ENCODE measurements around the gene ASZ1. TPM values are rescaled to one million over a fixed set of nuclear protein-coding genes. Genes with fewer than 3 reads are reported as not detected.

The ASZ1 gene
- polyA plus RNA-seq, 1 donor from 2014 or later: not detected

- H4K20me1 ChIP-seq (ENCODE audit: insufficient read depth): no peaks in the 10 kb centered on the region
- H3K4me2 ChIP-seq (ENCODE audit: low read length): no peak overlapping the region
- H3K9me3 ChIP-seq (ENCODE audit: low read length): no peaks in the 10 kb centered on the region
- no peak overlapping the region for H3K9ac ChIP-seq (ENCODE audit: low read length)
- H3K27ac ChIP-seq (ENCODE audit: low read length): no peak overlapping the region
- peak; percentile 73 for TF ChIP-seq SMC3 (conservative IDR thresholded peaks at IDR 0.05; ENCODE audit: poor library complexity)
- peak; percentile 74 for TF ChIP-seq CTCF (IDR thresholded peaks at IDR 0.05; ENCODE audit: poor library complexity, severe bottlenecking)
- peak; percentile 84 for TF ChIP-seq RAD21 (conservative IDR thresholded peaks at IDR 0.05)
- no peak for TF ChIP-seq EZH2 (IDR thresholded peaks at IDR 0.05; ENCODE audit: borderline replicate concordance, insufficient read depth, low read length, poor library complexity, severe bottlenecking)
- no peak for TF ChIP-seq TAF1 (IDR thresholded peaks at IDR 0.05; ENCODE audit: low read depth)
- H3F3A ChIP-seq (ENCODE audit: insufficient read depth, low read length, poor library complexity, severe bottlenecking): no peaks in the 10 kb centered on the region
- no peaks in the 10 kb centered on the region for H3K36me3 ChIP-seq (ENCODE audit: insufficient read depth, low read length)
- H3K9me2 ChIP-seq (ENCODE audit: insufficient read depth, low read length): no peaks in the 10 kb centered on the region
- no peak overlapping the region for H2AFZ ChIP-seq (ENCODE audit: low read depth, low read length)
- no peaks in the 10 kb centered on the region for H3K79me2 ChIP-seq (replicated peaks; ENCODE audit: insufficient read depth, low read length)
- H3K27me3 ChIP-seq (ENCODE audit: insufficient read depth, low read depth, low read length): no peaks in the 10 kb centered on the region
- H3K4me3 ChIP-seq (ENCODE audit: low read length): no peak overlapping the region
These were observed 27.4 kb downstream of the ASZ1 start for GRCh38 chr7:117399820-117400422.

DNA sequence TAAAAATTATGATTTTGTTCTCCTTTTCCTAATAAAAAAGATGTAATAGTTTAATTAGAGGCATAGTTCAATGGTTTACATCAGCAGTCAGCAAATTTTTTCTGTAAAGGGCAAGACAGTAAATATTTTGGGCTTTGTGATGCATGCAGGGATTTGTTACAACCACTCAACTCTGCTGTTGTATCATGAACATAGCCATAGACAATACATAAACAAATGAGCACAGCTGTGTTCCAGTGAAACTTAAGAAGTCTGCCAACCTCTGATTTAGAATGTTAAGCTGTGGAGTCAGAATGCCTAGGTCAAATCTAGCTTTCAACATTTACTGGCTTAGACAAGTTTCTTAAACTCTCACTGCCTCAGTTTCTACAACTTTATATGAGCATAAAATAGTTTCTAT lies 31.6 kb downstream of the ASZ1 start:
- Histone ChIP-seq H3K9ac (ENCODE audit: low read length) (no peak overlapping the region), H3K4me2 (ENCODE audit: low read length) (no peak overlapping the region), H3K79me2 (replicated peaks; ENCODE audit: insufficient read depth, low read length) (no peaks in the 10 kb centered on the region), H4K20me1 (ENCODE audit: insufficient read depth) (no peaks in the 10 kb centered on the region), H3F3A (ENCODE audit: insufficient read depth, low read length, poor library complexity, severe bottlenecking) (no peaks in the 10 kb centered on the region), H3K27ac (ENCODE audit: low read length) (no peak overlapping the region), H3K36me3 (ENCODE audit: insufficient read depth, low read length) (no peaks in the 10 kb centered on the region), H2AFZ (ENCODE audit: low read depth, low read length) (no peak overlapping the region), H3K4me3 (ENCODE audit: low read length) (no peak overlapping the region), H3K27me3 (ENCODE audit: insufficient read depth, low read depth, low read length) (no peaks in the 10 kb centered on the region), H3K9me2 (ENCODE audit: insufficient read depth, low read length) (no peaks in the 10 kb centered on the region), H3K9me3 (ENCODE audit: low read length) (no peaks in the 10 kb centered on the region)
- TF ChIP-seq RAD21 (conservative IDR thresholded peaks at IDR 0.05) (no peak), MXI1 (conservative IDR thresholded peaks at IDR 0.05; ENCODE audit: poor library complexity, severe bottlenecking) (no peak), SMC3 (conservative IDR thresholded peaks at IDR 0.05; ENCODE audit: poor library complexity) (no peak)

DNA sequence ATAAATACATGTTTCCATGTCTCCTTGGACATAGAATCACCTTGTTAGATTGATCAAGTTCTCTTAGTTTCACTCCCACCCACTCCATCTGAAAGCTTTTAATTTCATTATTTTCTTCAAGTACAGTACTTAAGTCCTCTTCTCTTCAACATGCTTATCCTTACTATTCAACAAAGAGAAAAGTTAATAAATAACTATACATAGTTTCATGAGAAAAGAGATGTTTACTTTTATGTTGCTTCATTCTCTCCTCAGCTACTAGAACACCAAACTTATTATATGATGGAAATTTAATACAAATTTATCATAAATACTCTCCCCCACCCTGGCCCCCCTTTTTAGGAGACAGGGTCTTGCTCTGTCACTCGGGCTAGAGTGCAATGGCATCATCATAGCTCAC lies 33.5 kb downstream of the ASZ1 start:
- TF ChIP-seq POLR2AphosphoS5 (IDR thresholded peaks at IDR 0.05): no peak
- TF ChIP-seq SMC3 (conservative IDR thresholded peaks at IDR 0.05; ENCODE audit: poor library complexity): no peak
- TF ChIP-seq EP300 (conservative IDR thresholded peaks at IDR 0.05; ENCODE audit: poor library complexity, severe bottlenecking): no peak
- TF ChIP-seq, protein P1, sequence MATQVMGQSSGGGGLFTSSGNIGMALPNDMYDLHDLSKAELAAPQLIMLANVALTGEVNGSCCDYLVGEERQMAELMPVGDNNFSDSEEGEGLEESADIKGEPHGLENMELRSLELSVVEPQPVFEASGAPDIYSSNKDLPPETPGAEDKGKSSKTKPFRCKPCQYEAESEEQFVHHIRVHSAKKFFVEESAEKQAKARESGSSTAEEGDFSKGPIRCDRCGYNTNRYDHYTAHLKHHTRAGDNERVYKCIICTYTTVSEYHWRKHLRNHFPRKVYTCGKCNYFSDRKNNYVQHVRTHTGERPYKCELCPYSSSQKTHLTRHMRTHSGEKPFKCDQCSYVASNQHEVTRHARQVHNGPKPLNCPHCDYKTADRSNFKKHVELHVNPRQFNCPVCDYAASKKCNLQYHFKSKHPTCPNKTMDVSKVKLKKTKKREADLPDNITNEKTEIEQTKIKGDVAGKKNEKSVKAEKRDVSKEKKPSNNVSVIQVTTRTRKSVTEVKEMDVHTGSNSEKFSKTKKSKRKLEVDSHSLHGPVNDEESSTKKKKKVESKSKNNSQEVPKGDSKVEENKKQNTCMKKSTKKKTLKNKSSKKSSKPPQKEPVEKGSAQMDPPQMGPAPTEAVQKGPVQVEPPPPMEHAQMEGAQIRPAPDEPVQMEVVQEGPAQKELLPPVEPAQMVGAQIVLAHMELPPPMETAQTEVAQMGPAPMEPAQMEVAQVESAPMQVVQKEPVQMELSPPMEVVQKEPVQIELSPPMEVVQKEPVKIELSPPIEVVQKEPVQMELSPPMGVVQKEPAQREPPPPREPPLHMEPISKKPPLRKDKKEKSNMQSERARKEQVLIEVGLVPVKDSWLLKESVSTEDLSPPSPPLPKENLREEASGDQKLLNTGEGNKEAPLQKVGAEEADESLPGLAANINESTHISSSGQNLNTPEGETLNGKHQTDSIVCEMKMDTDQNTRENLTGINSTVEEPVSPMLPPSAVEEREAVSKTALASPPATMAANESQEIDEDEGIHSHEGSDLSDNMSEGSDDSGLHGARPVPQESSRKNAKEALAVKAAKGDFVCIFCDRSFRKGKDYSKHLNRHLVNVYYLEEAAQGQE (IDR thresholded peaks at IDR 0.05; ENCODE audit: borderline replicate concordance): no peak
- no peak for TF ChIP-seq MXI1 (conservative IDR thresholded peaks at IDR 0.05; ENCODE audit: poor library complexity, severe bottlenecking)
- no peak for TF ChIP-seq CTCF (IDR thresholded peaks at IDR 0.05; ENCODE audit: poor library complexity, severe bottlenecking)
- TF ChIP-seq TAF1 (IDR thresholded peaks at IDR 0.05; ENCODE audit: low read depth): no peak
- no peak for TF ChIP-seq RAD21 (conservative IDR thresholded peaks at IDR 0.05)
- no peak for TF ChIP-seq EZH2 (IDR thresholded peaks at IDR 0.05; ENCODE audit: borderline replicate concordance, insufficient read depth, low read length, poor library complexity, severe bottlenecking)
- Histone ChIP-seq H4K20me1 (ENCODE audit: insufficient read depth) (no peaks in the 10 kb centered on the region), H3K79me2 (replicated peaks; ENCODE audit: insufficient read depth, low read length) (no peaks in the 10 kb centered on the region)

More for the DNA sequence above, 33.5 kb downstream of the ASZ1 start:
- H3K27me3 ChIP-seq (ENCODE audit: insufficient read depth, low read depth, low read length): no peaks in the 10 kb centered on the region
- no peak overlapping the region for H2AFZ ChIP-seq (ENCODE audit: low read depth, low read length)
- no peak overlapping the region for H3K4me2 ChIP-seq (ENCODE audit: low read length)
- no peaks in the 10 kb centered on the region for H3F3A ChIP-seq (ENCODE audit: insufficient read depth, low read length, poor library complexity, severe bottlenecking)
- H3K27ac ChIP-seq (ENCODE audit: low read length): no peak overlapping the region
- no peak overlapping the region for H3K9ac ChIP-seq (ENCODE audit: low read length)
- no peaks in the 10 kb centered on the region for H3K36me3 ChIP-seq (ENCODE audit: insufficient read depth, low read length)
- no peaks in the 10 kb centered on the region for H3K9me2 ChIP-seq (ENCODE audit: insufficient read depth, low read length)
- H3K4me3 ChIP-seq (ENCODE audit: low read length): no peak overlapping the region
- no peaks in the 10 kb centered on the region for H3K9me3 ChIP-seq (ENCODE audit: low read length)

All from neural cell (in vitro differentiated cells).